Inferior parietal cortex (tissue), 1 donor: Measurements from ENCODE around the gene ACAD10.

Experiments
- DNase-seq: peaks from one replicate; pipeline ENCODE4 v3.0.0-alpha.2; 2016; ENCODE audit errors: extremely low spot score

ACAD10 gene

GRCh38 chr12:111776836-111777344, 91.0 kb downstream of the ACAD10 start:
- no peak for DNase-seq

DNA sequence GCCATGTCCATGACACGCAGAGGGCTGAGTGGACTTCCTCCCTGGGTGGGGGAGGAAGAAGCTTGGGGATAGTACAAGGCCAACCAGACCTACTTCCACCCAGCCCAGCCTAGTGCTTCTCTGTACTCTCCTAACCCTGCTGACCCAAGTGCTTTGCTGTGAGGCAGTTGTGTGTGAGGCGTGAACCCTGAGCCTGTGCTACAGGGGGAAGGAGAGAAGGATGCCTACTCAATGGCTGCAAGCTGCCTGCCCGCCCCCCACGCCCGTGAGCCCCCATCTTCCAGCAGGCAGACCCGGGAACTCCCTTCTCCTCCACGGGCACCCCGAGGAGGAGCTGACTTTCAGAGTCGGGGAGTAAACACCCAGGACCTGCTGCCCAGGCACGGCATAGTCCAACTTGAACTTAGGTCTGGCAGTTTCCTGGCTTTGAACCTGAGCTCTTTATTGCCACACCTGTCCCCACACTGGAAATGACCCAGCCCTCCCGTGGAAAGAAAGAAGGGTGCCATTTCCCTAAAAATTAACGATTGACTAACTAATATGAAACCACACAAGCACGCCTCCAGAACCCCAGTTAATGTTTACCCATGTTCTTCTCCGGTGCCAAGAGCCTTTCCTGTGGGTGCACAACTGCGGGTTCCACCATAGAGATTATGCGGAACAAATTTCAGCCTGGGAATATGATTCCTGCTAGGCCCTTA, 91.6 kb downstream of the ACAD10 start:
- no peak for DNase-seq

DNA sequence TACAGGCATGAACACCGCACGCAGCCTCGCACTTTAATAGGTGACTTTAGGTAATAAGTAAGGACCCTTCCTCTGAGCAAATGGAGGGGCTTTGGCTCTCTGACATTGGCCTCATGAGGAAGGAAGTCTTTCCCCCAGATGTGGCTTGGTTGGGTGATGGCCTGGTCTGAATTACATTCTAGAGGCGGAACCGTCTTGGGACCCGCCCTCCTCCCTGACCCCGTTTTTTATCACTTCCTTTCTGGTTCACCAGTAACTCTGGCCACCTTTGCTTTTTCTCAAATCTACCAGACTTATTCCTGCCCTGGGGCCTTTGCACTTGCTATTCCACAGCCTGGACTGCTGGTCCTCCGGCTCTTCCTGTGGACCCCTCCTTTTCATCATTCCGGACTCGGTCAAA, 94.3 kb downstream of the ACAD10 start:
- DNase-seq = no peak

GRCh38 chr12:111780615-111781014, 94.8 kb downstream of the ACAD10 start:
- no peak for DNase-seq

DNA sequence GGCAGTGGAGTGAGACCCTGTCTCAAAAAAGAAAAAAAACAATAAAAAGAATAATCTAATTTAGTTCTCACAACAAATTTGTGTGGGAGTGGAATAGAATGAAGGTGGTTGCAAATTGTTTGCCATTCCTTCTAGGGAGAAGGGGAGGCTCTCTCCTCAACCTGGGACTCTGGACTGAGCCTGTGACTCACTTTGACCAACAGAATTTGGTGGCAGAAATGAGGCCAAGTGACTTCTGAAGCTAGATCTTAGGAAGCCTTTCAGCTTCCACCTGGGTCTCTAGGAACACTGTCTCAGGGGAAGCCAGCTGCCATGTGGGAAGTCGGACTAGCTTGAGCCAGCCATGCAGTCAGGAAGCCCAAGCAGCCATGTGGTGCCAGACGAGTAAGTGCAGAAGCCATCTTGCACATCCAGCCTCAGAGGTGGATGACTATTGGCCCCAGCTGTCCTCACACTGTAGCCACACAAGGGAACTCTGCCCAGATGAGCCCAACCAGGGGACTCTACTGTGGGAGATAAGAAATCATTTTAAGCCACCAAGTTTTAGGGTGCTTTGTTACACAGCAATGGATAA, 95.3 kb downstream of the ACAD10 start:
- DNase-seq = no peak

DNA sequence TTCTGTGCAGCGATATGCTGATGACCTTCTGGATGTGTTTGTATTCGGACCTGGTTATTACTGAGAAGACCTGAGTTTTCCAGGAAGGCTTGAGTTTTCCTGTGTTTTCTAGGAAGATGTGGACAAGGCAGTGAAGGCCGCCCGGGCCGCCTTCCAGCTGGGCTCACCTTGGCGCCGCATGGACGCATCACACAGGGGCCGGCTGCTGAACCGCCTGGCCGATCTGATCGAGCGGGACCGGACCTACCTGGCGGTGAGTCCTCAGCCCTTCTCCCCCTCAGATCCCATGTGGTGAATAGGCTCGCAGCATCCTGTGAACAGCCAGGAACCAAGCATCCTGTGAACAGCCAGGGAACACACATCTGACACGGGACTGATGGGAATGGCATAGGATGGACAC, 97.2 kb downstream of the ACAD10 start:
- DNase-seq = no peak

GRCh38 chr12:111784953-111785352, 99.1 kb downstream of the ACAD10 start:
- no peak for DNase-seq

DNA sequence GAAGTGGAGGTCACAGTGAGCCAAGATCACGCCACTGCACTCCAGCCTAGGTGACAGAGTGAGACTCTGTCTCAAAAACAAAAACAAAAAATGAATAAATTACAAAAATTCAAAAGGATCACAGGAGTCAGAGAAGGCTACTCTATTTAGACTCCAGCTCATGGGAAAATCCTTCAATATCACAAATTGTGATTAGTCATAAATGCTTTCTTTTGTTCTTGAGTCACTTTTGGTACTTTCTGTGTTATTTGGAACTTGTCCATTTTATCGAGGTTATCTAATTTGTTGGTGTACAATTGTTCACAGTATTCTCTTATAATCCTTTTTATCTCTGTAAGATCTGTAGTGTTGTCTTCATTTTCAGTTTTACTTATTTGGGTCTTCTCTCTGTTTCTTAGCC, 99.8 kb downstream of the ACAD10 start:
- no peak for DNase-seq

- peak; percentile 20 for DNase-seq
These were observed 102.4 kb downstream of the ACAD10 start for GRCh38 chr12:111788178-111788654.

GRCh38 chr12:111789779-111790178, 103.9 kb downstream of the ACAD10 start:
- DNase-seq = no peak

GRCh38 chr12:111791507-111791906, 105.7 kb downstream of the ACAD10 start:
- DNase-seq = no peak

DNA sequence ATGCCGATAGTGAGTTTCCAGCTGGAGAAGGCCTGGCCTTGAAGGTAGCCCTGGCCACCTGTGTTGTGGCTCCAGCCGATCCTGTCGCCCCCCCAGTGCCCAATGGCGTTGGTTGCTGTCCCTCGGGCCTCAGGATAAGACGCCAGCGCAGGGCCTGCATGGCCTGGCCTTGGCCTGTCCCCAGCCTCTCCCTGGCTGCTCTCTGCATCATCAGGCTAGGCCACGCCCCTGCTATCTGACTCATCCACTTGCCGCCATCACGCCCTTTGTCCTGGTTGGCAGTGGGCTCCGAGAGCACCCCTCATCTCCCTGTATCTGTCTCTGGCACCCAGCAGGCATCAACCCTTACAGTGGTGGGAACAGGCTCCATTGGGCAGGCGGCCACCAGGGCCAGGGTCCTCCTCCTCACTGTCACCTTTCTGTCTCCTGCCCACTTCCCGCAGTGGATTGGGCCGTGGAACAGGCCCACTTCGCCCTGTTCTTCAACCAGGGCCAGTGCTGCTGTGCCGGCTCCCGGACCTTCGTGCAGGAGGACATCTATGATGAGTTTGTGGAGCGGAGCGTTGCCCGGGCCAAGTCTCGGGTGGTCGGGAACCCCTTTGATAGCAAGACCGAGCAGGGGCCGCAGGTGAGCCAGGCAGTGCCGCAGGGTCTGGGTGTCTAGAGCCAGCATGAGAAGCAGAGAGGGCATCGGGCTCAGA, 106.5 kb downstream of the ACAD10 start:
- DNase-seq = no peak

- no peak for DNase-seq
These were observed 107.0 kb downstream of the ACAD10 start for GRCh38 chr12:111792856-111793235.

GRCh38 chr12:111798182-111798581, 112.3 kb downstream of the ACAD10 start:
- no peak for DNase-seq

DNA sequence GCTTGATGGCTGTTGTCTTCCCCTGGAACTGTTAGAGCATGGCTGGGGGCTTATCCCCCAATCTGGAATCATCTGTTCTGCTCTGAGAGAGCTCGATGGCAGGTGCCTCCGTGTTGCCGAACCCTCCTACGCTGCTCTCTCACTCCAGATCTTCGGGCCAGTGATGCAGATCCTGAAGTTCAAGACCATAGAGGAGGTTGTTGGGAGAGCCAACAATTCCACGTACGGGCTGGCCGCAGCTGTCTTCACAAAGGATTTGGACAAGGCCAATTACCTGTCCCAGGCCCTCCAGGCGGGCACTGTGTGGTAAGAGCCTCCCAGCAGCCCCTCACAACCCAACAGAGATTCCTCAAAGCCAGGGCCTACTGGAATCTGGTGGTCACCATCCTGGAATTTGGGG, 113.9 kb downstream of the ACAD10 start:
- DNase-seq = no peak

- no peak for DNase-seq
These were observed 117.3 kb downstream of the ACAD10 start for GRCh38 chr12:111803038-111803626.

DNA sequence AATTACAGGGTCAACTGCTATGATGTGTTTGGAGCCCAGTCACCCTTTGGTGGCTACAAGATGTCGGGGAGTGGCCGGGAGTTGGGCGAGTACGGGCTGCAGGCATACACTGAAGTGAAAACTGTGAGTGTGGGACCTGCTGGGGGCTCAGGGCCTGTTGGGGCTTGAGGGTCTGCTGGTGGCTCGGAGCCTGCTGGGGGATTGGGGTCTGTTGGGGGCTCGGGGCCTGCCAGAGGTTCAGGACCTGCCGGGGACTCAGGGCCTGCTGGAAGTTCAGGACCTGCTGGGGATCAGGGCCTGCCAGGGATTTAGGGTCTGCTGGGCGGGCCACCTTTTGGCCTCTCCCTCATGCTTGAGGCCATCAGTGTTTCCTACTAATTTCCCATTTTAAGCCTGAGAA, 118.0 kb downstream of the ACAD10 start:
- DNase-seq = no peak

DNA sequence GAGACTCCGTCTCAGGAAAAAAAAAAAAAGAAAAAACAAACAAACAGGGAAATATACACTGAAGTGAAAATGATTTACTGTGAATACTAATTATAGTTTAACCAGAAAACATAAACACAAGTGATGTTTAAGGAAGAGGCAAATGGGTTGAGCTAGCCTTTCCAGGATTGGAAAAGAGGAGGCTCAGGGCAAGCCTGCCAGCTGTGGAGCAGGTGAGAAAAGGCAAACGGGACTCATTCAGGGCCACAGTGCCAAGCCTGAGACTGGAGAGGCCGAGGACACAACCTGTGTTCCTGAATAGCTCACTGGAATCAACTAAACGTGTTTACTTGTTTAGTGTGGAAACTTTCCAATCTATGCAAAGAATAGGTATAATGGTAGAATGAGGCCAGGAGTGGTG, 120.5 kb downstream of the ACAD10 start:
- DNase-seq = no peak
